HepG2 (cell line): Measurements from ENCODE around the gene GALR3. TPM values are rescaled to one million over a fixed set of nuclear protein-coding genes. Genes with fewer than 3 reads are reported as not detected.

Experiments used
- FOXO1 ChIP-seq: sonication (generic); formaldehyde crosslinking; IDR thresholded peaks from 2 replicates; pipeline ENCODE4 v1.4.0; 2020; ENCODE audit warnings: missing genetic modification reagents
- GABPB1 ChIP-seq: IDR thresholded peaks from 2 replicates; pipeline ENCODE4 v1.6.1; 2016; ENCODE audit warnings: mild to moderate bottlenecking, missing genetic modification reagents, moderate library complexity, missing compliant biosample characterization
- GATAD2A ChIP-seq: IDR thresholded peaks from 2 replicates; pipeline ENCODE4 v1.6.1; 2016
- GTF2F1 ChIP-seq: fragments of 150-350 bp; IDR thresholded peaks from 2 replicates; pipeline ENCODE4 v1.6.1; 2014; ENCODE audit warnings: low read length
- GZF1 ChIP-seq: sonication (generic); formaldehyde crosslinking; IDR thresholded peaks from 2 replicates; pipeline ENCODE4 v1.5.1; 2020; ENCODE audit warnings: mild to moderate bottlenecking, missing genetic modification reagents
- HBP1 ChIP-seq: IDR thresholded peaks from 2 replicates; pipeline ENCODE4 v1.6.1; 2016; ENCODE audit warnings: low read depth, control low read depth
- IKZF4 ChIP-seq: sonication (generic); formaldehyde crosslinking; IDR thresholded peaks from 2 replicates; pipeline ENCODE4 v1.5.1; 2020; ENCODE audit warnings: borderline replicate concordance, mild to moderate bottlenecking, low read depth, missing genetic modification reagents; ENCODE audit errors: not compliant biosample characterization
- ISX ChIP-seq: sonication (generic); formaldehyde crosslinking; conservative IDR thresholded peaks from 2 replicates; pipeline ENCODE4 v1.5.0; 2020; ENCODE audit warnings: missing genetic modification reagents
- JDP2 ChIP-seq: sonication (generic); formaldehyde crosslinking; IDR thresholded peaks from 2 replicates; pipeline ENCODE4 v1.8.1; 2022; ENCODE audit warnings: missing genetic modification reagents, borderline replicate concordance
- MBNL3 ChIP-seq: fragments of 250-450 bp; sonication (Bioruptor Pico); conservative IDR thresholded peaks from 2 replicates; pipeline ENCODE4 v1.8.0; 2022; ENCODE audit warnings: mild to moderate bottlenecking, inconsistent platforms
- PHF8 ChIP-seq: sonication (generic); formaldehyde crosslinking; IDR thresholded peaks from 2 replicates; pipeline ENCODE4 v1.5.0; 2020; ENCODE audit warnings: missing genetic modification reagents
- PRDM4 ChIP-seq: sonication (generic); formaldehyde crosslinking; IDR thresholded peaks from 2 replicates; pipeline ENCODE4 v1.9.0; 2021; ENCODE audit warnings: missing genetic modification reagents, borderline replicate concordance
- RAD21 ChIP-seq: fragments of 450-650 bp; formaldehyde crosslinking; IDR thresholded peaks from 2 replicates; pipeline ENCODE4 v1.5.0; 2020; ENCODE audit warnings: mild to moderate bottlenecking
- RBAK ChIP-seq: sonication (generic); formaldehyde crosslinking; IDR thresholded peaks from 2 replicates; pipeline ENCODE4 v1.5.1; 2020; ENCODE audit warnings: mild to moderate bottlenecking, missing genetic modification reagents
- RFXAP ChIP-seq: sonication (generic); formaldehyde crosslinking; IDR thresholded peaks from 2 replicates; pipeline ENCODE4 v1.4.0; 2020; ENCODE audit warnings: missing genetic modification reagents, borderline replicate concordance
- RXRA ChIP-seq: sonication (generic); formaldehyde crosslinking; IDR thresholded peaks from 2 replicates; pipeline ENCODE4 v1.5.1; 2020; ENCODE audit warnings: missing genetic modification reagents
- SOX5 ChIP-seq: IDR thresholded peaks from 2 replicates; pipeline ENCODE4 v1.6.1; 2016; ENCODE audit warnings: borderline replicate concordance
- SOX6 ChIP-seq, 2 experiments: fragments of 450-650 bp in 1 of 2; sonication (generic) in 1 of 2; formaldehyde crosslinking in 1 of 2; IDR thresholded peaks; 2 replicates each; pipeline versions ENCODE4 v1.4.0 to v1.6.1; 2017 to 2020; ENCODE audit warnings: antibody characterized with exemption in 1 of 2, mild to moderate bottlenecking in 1 of 2, missing genetic modification reagents in 1 of 2
- SP5 ChIP-seq: IDR thresholded peaks from 2 replicates; pipeline ENCODE4 v1.6.1; 2016; ENCODE audit warnings: low read depth, borderline replicate concordance
- TARDBP ChIP-seq: sonication (generic); formaldehyde crosslinking; IDR thresholded peaks from 2 replicates; pipeline ENCODE4 v1.8.0; 2022; ENCODE audit warnings: mild to moderate bottlenecking, missing genetic modification reagents
- TEAD3 ChIP-seq: optimal IDR thresholded peaks from 2 replicates; pipeline ENCODE3; 2016; ENCODE audit warnings: borderline replicate concordance
- TIGD3 ChIP-seq: sonication (generic); formaldehyde crosslinking; IDR thresholded peaks from 2 replicates; pipeline ENCODE4 v1.5.1; 2020; ENCODE audit warnings: mild to moderate bottlenecking, missing genetic modification reagents, borderline replicate concordance
- YEATS2 ChIP-seq: sonication (generic); formaldehyde crosslinking; IDR thresholded peaks from 2 replicates; pipeline ENCODE4 v1.4.0; 2020; ENCODE audit warnings: missing genetic modification reagents, borderline replicate concordance
- ZNF256 ChIP-seq: sonication (generic); formaldehyde crosslinking; conservative IDR thresholded peaks from 2 replicates; pipeline ENCODE4 v1.4.0; 2020; ENCODE audit warnings: missing genetic modification reagents
- ZNF274 ChIP-seq: sonication (generic); formaldehyde crosslinking; IDR thresholded peaks from 2 replicates; pipeline ENCODE4 v1.5.1; 2020; ENCODE audit warnings: mild to moderate bottlenecking, missing genetic modification reagents
- ZNF879 ChIP-seq: sonication (generic); formaldehyde crosslinking; IDR thresholded peaks from 2 replicates; pipeline ENCODE4 v1.8.1; 2023; ENCODE audit warnings: missing genetic modification reagents
- polyA plus RNA-seq, 8 experiments: library from polyadenylated mRNA; depleted of rRNA in 3 of 8; stranded (reverse) in 7 of 8; unstranded in 1 of 8; fragments of >200 nt; fragmentation: Illumina TruSeq in 4 of 8; extraction: Trizol in 4 of 8; gene quantifications; 2 replicates each; pipeline versions ENCODE4 v1.2.1 to v1.2.3, GENCODE V29; 2011 to 2016; ENCODE audit warnings: low read depth in 4 of 8, missing spikeins in 1 of 8, mixed read lengths in 1 of 8; ENCODE audit not compliant: insufficient read depth in 1 of 8
- total RNA-seq, 5 experiments: library from RNA; depleted of rRNA; stranded (reverse); fragments of >200 nt; fragmentation: Illumina TruSeq; extraction: Trizol; gene quantifications; 2 replicates each; pipeline ENCODE4 v1.2.3, GENCODE V29; 2016; ENCODE audit warnings: low read depth in 1 of 5

The GALR3 gene
- total and polyA plus RNA-seq, 2 of the 13 experiments (the other 11 are each of a cell fraction or from before 2014, with no cell fraction given), result 0.13 TPM; not detected in 1

- TF ChIP-seq MBNL3 (CRISPR knock-in tag) (no peak), ZNF879 (CRISPR knock-in tag) (peak; percentile 70; the same call in 1 of the 2 replicates), SP5 (CRISPR knock-in tag) (peak; percentile 31; the same call in 1 of the 2 replicates), RAD21 (CRISPR knock-in tag) (peak; percentile 6; the same call in 1 of the 2 replicates), RBAK (CRISPR knock-in tag) (no peak), ISX (CRISPR knock-in tag) (no peak), GTF2F1 (no peak), ZNF274 (CRISPR knock-in tag) (no peak), TIGD3 (CRISPR knock-in tag) (no peak), GZF1 (CRISPR knock-in tag) (no peak), PRDM4 (CRISPR knock-in tag) (no peak), SOX6 (IDR thresholded peaks at IDR 0.05) (no peak), SOX6 (CRISPR knock-in tag; IDR thresholded peaks at IDR 0.05) (no peak; the same call in 1 of the 2 replicates), SOX5 (peak; percentile 16; the same call in 1 of the 2 replicates), TARDBP (CRISPR knock-in tag) (0 out of 2 replicates have a peak, but pooled peaks have one; percentile 57), HBP1 (CRISPR knock-in tag) (no peak), JDP2 (CRISPR knock-in tag) (no peak), FOXO1 (CRISPR knock-in tag) (no peak), RXRA (CRISPR knock-in tag) (peak; percentile 51; the same call in 1 of the 2 replicates), TEAD3 (CRISPR knock-in tag) (no peak), PHF8 (CRISPR knock-in tag) (peak; percentile 57; the same call in 1 of the 2 replicates), RFXAP (0 out of 2 replicates have a peak, but pooled peaks have one; percentile 40), IKZF4 (CRISPR knock-in tag) (peak; percentile 8), YEATS2 (CRISPR knock-in tag) (no peak), ZNF256 (CRISPR knock-in tag) (no peak), GATAD2A (CRISPR knock-in tag) (peak; percentile 74; the same call in 1 of the 2 replicates), GABPB1 (CRISPR knock-in tag) (peak; percentile 94)
Measured at GRCh38 chr22:37802310-37803194, 20.6 kb upstream of the GALR3 start (continued).
